NCI-H2107 (cell line): Measurements from ENCODE around the gene ELP1.

Experiments
- DNase-seq: peaks from one replicate; lab custom pipeline; 2025; lab: John Stamatoyannopoulos, UW

Gene ELP1

DNA sequence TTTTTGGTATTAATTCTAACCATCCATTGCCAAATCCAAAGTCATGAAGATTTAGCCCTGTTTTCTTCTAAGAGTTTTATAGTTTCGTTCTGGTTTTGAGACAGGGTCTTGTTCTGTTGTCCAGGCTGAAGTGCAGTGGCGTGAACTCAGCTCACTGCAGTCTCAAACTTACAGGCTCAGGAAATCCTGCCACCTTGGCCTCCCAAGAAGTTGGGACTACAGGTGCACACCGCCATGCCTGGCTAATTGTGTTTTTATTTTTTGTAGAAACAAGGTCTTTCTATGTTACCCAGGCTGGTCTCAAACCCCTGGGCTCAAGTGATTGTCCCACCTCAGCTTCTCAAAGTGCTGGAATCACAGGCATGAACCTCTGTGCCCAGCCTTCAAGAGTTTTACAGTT is 50.8 kb downstream of the ELP1 start:
- DNase-seq = no peak

DNA sequence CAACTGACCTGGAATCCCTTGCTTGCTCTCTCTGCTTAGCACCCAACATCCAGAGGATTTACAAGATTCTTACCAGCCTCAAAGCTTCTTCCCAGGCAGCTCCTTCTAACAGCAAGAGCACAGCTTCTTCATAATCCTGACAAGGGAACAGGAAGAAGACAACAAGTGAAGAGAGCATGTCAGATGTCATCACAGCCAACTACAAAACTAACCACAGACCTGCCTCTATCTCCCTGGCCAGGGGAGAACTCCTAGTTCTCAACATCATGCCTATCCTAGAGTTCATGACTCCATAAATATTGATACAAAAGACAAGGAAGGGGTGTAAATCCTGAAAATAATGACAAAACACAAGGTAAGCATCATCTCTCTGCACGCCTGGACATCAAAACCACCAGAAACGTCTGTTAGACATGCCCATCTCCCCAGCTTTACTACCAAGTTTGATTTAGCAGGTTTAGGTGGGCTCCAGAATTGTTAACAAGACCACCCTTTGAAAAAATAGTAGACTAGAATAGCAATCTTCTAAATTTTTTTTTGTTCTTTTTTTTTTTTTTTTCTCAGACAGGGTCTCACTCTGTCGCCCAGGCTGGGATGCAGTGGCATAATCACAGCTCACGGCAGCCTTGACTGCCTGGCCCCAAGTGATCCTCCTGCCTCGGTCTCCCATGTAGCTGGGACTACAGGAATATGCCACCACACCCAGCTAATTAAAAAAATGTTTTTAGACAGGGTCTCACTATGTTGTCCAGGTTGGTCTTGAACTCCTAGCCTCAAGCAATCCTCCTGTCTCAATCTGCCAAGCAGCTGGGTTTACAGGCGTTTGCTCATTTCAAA is 51.7 kb downstream of the ELP1 start:
- no peak for DNase-seq

DNA sequence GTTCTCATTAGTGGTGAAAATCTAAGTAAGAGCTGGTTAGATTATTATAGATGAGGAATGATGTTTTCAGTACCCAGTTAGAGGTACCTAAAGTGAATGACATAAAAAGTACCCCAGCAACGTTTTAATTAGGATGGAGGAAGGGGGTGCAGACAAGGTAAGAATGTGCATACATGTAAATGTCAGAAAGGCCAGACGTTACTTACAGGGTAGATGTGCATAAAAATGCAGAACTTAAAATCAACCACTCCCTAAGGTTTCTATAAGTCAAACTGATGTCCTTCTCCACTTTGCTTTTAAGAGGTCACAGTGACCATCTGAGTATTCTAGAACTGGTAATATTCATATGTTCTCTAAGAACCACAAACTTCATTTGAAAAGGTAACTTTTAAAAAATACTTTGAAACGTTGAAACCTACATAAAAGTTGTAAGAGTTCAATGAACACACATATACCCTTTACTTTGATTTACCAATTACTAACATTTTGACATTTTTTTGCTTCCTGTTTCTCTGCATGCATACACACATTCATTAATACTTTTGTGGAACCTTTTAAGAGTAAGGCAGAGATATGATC is 53.1 kb downstream of the ELP1 start:
- DNase-seq = no peak

DNA sequence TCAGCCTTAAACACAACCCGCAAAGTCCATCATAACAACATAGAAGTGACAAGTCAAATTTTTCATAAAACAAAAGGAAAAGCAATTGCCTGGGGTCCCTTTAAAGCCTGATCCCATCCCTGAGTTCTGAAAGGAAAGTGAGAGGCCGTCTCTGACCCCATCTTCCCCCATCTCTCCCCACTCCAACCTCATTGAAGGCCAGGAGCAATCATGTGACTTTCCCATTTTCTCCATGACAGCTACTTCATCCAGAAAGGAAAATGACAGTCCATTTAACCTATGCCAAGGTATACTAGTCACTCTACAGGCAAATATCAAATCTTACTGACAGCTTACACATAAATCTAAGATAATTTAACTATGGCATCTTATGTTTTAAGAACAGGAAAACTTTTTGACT is 56.4 kb downstream of the ELP1 start:
- DNase-seq = no peak

DNA sequence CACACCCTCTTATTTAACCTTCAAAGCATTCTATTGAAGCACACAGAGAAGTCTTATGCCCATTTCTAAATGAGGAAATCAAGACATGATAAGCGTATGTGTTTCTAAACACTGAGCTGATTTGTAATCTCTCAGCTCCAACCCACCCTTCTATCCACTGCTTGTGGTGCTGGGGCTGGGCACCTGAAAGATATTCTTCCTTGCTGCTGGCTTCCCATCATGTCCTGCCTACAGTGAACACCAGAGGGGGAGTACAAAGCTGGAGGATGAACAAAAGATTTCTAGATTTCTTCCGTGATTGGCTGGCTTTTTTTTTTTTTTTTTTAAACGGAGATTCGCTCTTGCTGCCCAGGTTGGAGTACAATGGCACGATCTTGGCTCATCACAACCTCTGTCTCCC is 57.5 kb downstream of the ELP1 start:
- no peak for DNase-seq

DNA sequence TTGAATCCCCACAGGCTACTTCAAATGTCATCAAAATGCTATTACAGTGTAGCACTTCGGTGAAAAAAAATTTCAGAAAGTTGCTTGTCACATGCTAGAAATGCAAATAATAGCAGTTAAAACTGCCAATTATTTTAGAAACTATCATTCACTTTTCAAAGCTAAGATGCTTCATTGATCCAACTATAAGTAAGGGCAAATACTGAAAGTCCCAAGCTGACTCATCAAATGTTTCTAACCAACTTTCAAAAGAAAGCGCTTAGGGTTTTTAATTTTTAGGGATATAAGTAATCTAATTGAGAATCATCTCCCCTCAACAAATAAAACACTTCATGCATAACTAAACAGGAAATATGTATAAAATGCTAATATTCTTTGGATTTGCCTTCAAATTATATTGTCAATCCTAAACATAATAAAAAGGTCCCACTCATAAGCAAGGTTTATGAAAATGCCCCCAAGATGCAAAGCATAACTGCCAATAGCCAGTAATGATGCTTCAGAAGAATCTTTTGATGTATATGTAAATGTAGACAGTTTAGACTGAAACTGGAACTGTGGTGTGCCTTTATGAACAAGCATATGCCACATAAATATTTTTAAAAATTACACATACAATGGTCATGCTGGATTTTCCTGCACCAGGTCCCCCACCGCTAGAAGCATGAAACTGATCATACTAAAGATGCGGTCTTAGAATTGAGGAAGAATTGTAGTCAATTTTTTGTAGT is 59.7 kb downstream of the ELP1 start:
- no peak for DNase-seq

DNA sequence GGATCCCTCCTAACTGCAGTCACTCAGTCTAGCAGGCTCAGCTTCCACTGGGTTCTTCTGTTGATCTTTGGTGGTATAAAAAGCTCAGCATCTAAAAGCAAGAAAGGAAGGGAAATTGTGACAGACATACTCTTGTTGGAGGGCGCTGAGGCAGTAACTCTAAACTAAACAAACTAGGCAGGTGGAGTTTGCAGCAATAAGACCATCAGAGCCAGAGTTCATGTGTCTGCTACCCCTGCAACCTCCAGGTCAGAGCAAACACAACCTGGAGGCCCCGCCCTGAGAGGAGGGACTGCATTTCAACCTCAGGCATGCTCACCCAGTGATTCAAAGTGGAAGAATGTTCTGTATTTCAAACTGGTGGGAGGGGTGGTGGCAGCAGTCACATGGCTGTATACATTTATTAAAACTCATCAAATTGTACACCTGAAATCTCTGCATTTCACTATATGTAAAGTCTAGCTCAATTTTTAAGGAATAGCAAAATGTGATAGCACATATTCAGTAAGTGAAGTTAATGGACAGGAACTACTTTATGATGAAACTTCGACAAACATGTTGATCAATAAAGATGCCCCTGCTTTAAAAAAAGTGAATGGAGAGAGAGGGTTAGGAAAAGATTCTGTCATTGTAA is 64.7 kb downstream of the ELP1 start:
- no peak for DNase-seq

DNA sequence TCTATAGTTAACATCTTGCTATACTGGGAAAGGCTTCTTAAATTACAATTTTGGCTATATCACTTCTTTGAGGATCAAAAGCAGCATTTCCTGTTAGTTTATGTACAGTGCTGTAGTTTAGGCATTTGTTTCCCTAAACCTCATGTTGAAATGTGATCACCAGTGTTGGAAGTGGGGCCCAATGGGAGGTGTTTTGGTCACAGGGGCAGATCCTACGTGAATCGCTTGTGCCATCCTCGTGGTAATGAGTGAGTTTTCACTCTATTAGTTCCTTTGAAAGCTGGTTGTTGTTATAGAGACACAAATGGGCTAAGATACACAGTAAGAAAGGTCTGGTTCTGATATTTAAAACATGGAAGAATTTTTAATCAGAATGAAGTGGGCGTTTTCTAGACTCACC is 66.1 kb downstream of the ELP1 start:
- no peak for DNase-seq

DNA sequence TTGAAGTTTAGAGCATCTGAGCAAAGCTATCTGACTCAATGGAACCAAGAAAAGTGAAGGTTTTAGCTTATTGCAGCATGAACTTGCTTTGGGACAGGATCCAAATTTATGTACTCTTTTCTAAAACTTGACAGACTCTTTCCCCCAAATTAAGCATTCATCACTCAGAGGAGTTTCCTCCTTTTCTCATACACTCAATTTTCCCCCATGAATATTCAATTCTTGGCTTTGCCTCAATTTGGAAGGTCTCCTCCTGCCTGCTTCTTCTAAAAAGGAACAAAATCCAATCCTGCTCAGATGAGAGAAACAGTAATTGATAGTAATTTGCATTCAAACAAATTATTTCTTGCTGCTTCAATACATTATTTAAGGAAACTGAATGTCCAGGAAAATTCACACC is 66.8 kb downstream of the ELP1 start:
- DNase-seq = no peak

DNA sequence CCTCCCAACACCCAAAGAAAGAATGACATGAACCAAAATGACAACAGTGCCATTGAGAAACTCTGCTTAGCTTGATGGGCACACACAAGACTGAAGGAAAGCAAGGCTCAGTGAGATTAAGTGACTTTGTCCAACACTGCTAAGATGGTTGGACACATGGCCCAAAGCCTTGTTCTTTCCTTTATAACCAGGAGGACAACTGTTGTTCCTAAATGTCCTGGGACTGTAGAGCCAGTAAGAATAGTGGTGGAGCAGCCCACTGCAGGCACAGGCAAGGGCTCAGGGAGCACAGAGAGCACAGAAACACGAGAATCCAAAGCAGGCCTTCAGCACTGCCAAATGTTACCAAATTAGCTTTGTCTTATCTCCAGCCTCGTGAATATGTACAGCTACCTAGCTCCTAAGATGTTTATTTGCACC is 67.9 kb downstream of the ELP1 start:
- no peak for DNase-seq

DNA sequence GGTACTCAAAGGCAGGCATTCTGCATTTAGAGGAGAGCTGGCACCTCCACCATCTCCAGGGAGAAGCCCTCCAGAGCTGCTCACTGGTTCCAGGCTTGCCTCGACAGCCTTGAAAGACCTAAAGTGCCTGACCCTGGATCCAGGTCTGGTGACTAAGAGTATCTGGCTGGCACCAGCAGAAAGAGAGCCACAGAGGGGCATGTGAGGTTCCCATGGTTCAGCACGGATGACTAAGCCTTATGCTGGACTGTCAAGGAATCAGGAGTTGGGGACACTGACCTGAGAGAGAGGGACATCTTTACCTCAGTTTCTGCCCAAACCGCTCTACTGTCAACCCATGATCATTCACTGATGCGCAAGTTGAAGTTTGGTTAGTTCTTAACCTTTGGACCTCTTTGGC is 68.9 kb downstream of the ELP1 start:
- no peak for DNase-seq

DNA sequence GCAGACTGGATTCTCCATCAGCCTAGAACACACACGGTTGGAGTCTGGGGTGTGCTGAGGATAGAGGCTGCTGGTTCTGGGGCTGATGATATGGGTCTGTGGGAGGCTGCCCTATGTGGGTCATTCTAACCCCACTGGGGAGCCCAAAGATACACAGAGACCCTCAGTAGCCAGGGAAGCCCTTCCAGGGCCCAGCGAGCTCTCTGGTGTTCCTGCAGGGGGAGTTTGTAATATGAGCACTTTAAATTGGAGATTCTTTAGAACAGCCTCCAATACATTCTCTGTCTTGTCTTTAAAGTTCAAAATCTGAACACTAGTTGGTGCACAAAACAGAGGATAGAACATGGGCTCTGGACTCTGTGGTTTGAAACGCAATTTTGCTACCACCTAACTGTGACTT is 69.5 kb downstream of the ELP1 start:
- DNase-seq = no peak

DNA sequence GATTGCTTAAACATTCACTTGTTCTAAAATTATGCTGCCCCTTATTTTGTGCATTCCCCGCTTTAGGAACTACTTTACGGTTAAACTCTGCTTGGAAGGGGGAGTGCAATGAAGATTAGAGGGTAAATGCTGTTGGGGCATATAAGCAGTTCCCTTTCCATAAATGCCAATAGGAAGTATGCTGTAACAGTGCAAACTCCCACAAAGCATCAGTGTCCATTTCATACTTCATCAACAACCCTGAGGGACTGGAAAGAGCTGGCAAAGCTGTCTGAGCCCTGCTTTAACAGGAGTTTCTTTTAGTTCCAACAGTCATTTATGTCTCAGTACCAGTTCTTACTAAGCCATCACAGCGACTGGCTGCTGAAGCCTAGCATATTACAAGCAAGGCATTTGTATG is 70.0 kb downstream of the ELP1 start:
- no peak for DNase-seq

DNA sequence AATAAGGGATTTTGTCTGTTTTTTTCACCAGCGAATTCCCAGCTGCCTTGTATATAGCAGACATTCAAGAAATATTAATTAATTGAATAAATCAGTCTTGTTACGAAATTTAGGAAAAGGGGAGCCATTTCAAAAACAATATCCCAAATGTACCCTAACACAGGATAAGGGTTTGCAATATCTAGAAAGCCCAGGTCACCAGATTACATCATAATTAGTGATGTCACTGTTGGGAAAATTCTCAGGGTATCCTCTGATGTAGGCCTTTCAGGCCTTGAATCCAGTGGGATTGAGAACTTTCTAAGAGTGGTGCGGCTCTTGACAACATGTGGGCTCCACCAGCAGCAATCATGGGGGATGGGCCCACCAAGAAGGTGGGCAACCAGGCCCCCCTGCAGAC is 71.9 kb downstream of the ELP1 start, which contains the start of gene ACTL7A:
TSS of gene ACTL7A (plus strand) at position 270 of the 400 bp plus-strand sequence. CDS start at position 327, 57 bp downstream.
- no peak for DNase-seq

DNA sequence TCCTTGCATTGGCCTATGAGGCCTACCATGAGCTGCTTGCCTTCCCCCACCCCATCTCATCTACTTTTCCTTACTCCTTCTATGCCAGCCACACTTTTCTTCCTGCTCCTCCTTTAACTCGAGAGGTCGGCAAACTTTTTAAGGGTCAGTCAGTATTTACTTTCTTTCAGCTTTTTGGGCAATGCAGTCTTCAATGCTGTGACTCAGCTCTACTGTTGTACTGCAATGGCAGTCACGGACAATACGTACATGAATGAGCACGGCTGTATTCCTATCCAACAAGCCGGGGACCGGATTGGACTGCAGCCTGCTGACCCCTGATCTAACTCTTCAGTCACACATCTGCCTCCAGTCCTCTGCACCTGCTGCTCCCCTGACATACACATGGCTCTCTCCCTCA is 72.5 kb downstream of the ELP1 start:
- no peak for DNase-seq

DNA sequence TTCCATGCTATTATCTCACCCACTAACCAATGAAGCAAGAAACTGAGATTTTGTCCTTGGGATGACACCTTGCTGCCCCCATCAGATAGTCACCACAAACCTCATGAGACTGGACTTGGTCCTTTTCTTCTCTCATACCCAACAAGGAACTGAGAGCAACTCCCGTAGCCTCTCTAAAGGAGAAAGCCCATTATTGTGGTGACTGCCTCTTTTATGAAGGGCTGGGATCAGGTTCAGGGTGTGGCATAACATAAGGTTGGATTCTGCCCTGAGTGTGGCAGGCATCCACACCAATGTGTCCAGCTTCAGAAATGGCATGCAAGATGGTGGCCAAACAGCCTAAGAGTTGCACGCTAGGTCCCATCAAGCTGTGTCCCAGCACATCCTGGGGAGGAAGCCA is 73.2 kb downstream of the ELP1 start:
- DNase-seq = no peak

DNA sequence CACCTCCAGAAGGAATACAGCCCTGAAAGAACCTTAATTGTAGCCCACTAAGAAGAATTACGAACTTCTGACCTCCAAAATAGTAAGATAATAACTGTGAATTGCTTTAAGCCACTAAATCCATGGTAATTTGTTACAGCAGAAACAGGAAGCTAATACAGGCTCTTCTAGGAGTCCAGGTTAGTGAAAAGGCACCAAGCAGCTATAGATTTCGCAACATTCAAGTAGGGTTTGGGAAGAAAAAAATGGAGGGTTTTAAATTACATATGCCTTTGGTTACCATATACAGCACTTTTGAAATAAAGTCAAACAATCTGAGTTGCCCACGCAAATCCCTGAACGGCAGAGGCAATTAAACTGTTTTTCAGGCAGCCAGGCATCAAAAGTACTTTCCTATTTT is 73.6 kb downstream of the ELP1 start:
- DNase-seq = no peak

DNA sequence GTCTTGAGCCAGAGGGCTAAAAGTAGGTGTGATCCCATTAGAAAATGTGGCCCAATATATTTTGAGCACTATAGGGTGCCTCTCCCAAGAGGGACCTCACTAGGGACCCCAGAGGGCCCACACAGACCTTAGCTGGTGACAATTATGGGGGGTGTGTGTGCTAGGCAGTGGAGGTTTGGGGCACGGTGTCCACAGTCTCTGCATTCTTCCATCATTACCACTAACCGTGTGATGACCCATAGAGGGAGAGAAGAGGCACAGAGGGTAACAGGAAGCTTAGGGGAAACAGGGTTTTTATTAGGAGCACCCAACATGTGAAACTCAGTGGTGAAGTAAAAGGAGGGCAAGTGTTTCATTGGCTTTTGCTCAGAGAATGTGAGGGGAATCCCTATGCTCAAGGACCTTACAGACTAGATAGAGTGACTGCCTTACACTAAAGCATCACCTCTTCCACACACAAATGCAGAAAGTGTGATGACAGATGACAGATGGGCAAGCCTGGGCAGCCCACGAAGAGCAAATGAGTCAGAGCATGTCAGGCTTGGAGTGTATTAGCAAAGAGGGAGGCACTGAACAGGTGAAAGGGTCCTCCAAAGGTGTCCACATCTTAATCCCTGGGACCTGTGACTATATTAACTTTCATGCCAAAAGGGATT is 74.3 kb downstream of the ELP1 start:
- no peak for DNase-seq

DNA sequence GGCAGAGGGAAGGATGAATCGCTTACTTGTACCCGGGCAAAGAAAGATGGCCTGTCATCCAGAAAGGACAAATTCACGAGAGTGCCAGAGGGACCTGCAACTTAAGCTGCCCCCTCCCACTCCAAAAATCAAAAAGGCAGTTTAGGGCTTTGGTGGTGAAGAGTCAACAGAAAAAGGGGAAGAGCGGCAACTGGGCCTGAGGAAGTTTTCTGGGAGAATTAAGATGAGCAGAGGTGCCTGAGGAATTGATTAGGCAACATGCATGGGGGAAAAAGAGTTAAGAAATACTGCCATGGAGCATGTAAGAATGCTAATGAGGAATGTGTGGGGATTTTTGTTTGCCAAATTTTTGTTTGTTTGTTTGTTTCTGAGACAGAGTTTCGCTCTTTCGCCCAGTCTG is 76.4 kb downstream of the ELP1 start:
- no peak for DNase-seq

DNA sequence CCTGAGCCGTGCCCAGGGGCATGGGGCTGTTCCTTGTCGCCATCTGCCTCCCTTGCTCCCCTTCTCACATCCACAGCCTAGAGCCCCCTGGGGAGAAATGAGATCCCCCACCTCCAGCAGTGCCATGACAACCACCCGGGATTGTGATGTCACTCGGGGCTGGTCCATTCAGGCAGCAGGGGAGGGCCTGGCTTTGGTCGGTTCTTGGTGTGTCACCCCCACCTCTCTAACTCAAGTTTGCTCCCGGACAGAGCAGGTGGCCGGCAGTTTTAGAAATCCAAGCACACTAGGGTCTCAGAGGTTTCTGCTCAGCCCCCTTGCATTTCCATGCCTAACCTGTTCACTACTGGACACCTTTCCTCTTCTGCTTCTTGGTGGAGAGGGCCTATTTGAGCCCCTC is 78.0 kb downstream of the ELP1 start, which contains the start of gene ACTL7B:
TSS of gene ACTL7B (minus strand) at position 99 of the 400 bp plus-strand sequence. CDS start at position 43, 56 bp downstream.
- DNase-seq = no peak

DNA sequence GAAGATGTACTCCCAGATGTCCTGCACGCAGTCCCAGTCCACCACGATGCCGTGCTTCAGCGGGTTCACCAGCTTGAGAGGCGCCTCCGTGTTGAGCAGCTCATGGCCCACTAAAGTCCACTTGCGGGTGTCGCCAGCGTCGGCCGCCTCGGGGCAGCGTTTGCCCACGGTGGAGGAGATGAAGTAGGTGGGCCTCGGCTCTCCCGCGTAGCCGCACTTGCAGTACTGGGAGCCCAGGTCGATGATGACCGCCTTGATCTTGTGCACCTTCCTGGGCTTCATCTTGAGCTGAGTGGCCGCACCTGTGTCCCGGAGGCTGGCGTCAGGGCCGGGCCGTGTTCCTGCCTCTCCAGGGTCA is 78.4 kb downstream of the ELP1 start:
- DNase-seq = no peak
